OCI-LY1 (cell line): ENCODE data around the gene RASGEF1C.
"Not testable (repeated sequence)": the region's sequence is repeated elsewhere in the genome, so short reads cannot be mapped to it uniquely, and the experiment has no call there.

Experiments used
- H2AFZ ChIP-seq: fragments of 200-600 bp; sonication (generic), shearing (Covaris generic); 2 replicates; pipeline ENCODE4 v1.6.0; 2014; ENCODE audit warnings: antibody characterized with exemption, mild to moderate bottlenecking, low read length
- H3F3A ChIP-seq: fragments of 200-600 bp; sonication (generic), shearing (Covaris generic); 2 replicates; pipeline ENCODE4 v1.6.0; 2014; ENCODE audit warnings: mild to moderate bottlenecking, antibody characterized with exemption, low read length, moderate library complexity; ENCODE audit not compliant: insufficient read depth
- H3K27ac ChIP-seq: fragments of 200-600 bp; sonication (generic); 2 replicates; pipeline ENCODE4 v1.5.1; 2014; ENCODE audit warnings: low read length, mixed run types, mild to moderate bottlenecking, low read depth; ENCODE audit not compliant: poor library complexity, severe bottlenecking
- H3K27me3 ChIP-seq: fragments of 200-600 bp; sonication (generic); 2 replicates; pipeline ENCODE4 v1.6.0; 2014; ENCODE audit warnings: antibody characterized with exemption, mild to moderate bottlenecking, low read length, moderate library complexity; ENCODE audit not compliant: insufficient read depth
- H3K36me3 ChIP-seq: fragments of 200-600 bp; sonication (generic); 2 replicates; pipeline ENCODE4 v1.6.1; 2014; ENCODE audit warnings: mild to moderate bottlenecking, antibody characterized with exemption, low read length, moderate library complexity, mixed read lengths; ENCODE audit not compliant: insufficient read depth
- H3K4me1 ChIP-seq: fragments of 200-600 bp; sonication (generic); 2 replicates; pipeline ENCODE4 v1.5.1; 2014; ENCODE audit warnings: mild to moderate bottlenecking, low read length, moderate library complexity; ENCODE audit not compliant: insufficient read depth, severe bottlenecking
- H3K4me2 ChIP-seq: fragments of 200-600 bp; sonication (generic), shearing (Covaris generic); 2 replicates; pipeline ENCODE4 v1.6.1; 2014; ENCODE audit warnings: low read length
- H3K4me3 ChIP-seq: fragments of 200-600 bp; sonication (generic); 2 replicates; pipeline ENCODE4 v1.5.1; 2014; ENCODE audit warnings: low read length, low read depth, mild to moderate bottlenecking, mixed read lengths; ENCODE audit not compliant: poor library complexity, severe bottlenecking
- H3K79me2 ChIP-seq: fragments of 200-600 bp; shearing (Covaris generic); 2 replicates; pipeline ENCODE4 v1.6.1; 2016; ENCODE audit warnings: mixed run types, low read length, mixed read lengths; ENCODE audit not compliant: insufficient read depth
- H3K9ac ChIP-seq: fragments of 200-600 bp; sonication (generic), shearing (Covaris generic); 2 replicates; pipeline ENCODE4 v1.6.1; 2014; ENCODE audit warnings: mild to moderate bottlenecking, low read length, mixed read lengths
- H3K9me2 ChIP-seq: fragments of 200-600 bp; sonication (generic), shearing (Covaris generic); 2 replicates; pipeline ENCODE4 v1.6.1; 2014; ENCODE audit warnings: low read depth, mild to moderate bottlenecking, low read length, mixed read lengths
- H3K9me3 ChIP-seq: fragments of 200-600 bp; shearing (Covaris generic); 2 replicates; pipeline ENCODE4 v1.6.1; 2014; ENCODE audit warnings: low read length, mixed read lengths
- H4K20me1 ChIP-seq: fragments of 200-600 bp; sonication (generic), shearing (Covaris generic); 2 replicates; pipeline ENCODE4 v1.6.0; 2016; ENCODE audit warnings: mild to moderate bottlenecking, low read length; ENCODE audit not compliant: insufficient read depth
- CTCF ChIP-seq: fragments of 200-600 bp; sonication (generic), shearing (Covaris generic); IDR thresholded peaks from 2 replicates; pipeline ENCODE4 v1.5.1; 2017; ENCODE audit warnings: mild to moderate bottlenecking, antibody characterized with exemption, low read length, moderate library complexity, mixed read lengths
- EZH2 ChIP-seq: fragments of 200-600 bp; sonication (generic), shearing (Covaris generic); IDR thresholded peaks from 2 replicates; pipeline ENCODE4 v1.8.0; 2017; ENCODE audit warnings: borderline replicate concordance, mixed run types, mild to moderate bottlenecking, antibody characterized with exemption, low read length, moderate library complexity, mixed read lengths

The RASGEF1C gene

DNA sequence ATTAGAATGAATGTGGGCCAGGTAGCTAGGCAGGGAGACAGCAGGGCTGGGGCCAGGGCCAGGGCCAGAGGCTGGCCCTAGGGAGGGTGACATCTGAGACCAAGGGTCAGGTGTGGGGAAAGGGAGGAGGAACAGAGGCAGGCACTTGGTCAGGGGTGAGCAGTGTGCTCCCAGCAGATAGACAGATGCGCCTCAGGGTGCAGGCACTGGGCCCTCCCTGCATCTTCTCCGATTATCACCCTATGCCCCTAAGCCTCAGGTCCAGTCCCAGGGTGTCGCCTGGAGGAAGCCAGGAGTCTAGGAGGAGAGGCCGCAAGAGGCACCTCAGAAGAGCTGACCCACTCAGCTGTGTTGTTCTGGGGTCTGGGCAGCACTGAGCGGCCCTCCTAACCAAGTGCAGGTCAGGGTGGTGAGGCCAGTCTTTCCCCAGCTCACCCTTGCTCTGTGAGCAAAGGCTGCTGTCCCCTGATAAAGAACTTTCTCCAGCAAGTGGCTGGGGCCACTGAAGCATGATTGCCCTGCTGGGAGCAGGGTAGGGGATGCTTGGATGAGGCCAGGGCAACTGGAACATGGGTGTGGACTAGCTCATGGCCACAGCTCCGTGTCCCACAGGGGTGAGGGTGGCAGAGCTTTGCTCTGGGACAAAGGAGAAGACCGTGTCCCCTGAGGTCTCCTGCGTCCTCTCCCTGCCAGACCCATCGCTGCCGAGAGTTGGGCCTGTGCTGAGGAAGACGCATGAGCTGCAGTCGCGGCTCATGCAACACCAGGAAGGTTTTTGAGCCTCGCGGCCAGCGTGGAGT lies 2.1 kb upstream of the RASGEF1C start:
- H3K9me3 ChIP-seq = no peaks in the 10 kb centered on the region
- no peaks in the 10 kb centered on the region for H3K79me2 ChIP-seq
- H3K27ac ChIP-seq = no peak overlapping the region
- no peak overlapping the region for H3K4me3 ChIP-seq
- H3K4me1 ChIP-seq = peaks cover 4% of the 10 kb centered on the region
- no peaks in the 10 kb centered on the region for H3F3A ChIP-seq
- no peaks in the 10 kb centered on the region for H4K20me1 ChIP-seq
- no peak overlapping the region for H3K9ac ChIP-seq
- no peaks in the 10 kb centered on the region for H3K9me2 ChIP-seq
- no peak overlapping the region for H3K4me2 ChIP-seq
- H3K27me3 ChIP-seq = 0 out of 2 replicates have a peak, but pooled peaks cover 4% of the 10 kb centered on the region
- H2AFZ ChIP-seq = no peak overlapping the region
- H3K36me3 ChIP-seq = no peaks in the 10 kb centered on the region
- TF ChIP-seq EZH2 = no peak
- TF ChIP-seq CTCF = no peak

DNA sequence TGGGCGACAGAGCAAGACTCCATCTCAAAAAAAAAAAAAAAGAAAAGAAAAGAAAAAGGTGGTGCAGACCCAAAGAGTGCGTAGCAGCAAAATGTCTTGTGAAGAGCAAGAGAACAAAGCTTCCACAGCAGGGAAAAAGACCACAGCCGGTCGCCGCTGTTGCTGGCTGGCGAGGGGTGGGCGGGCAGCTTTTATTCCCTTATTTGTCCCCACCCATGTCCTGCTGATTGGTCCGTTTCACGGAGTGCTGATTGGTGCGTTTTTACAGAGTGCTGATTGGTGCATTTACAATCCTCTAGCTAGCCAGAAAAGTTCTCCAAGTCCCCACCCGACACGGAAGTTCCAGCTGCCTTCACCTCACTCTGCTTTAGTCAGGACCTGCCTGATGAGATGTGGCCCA lies 1.1 kb upstream of the RASGEF1C start:
- H3K9ac ChIP-seq, H4K20me1 ChIP-seq, H3F3A ChIP-seq, H3K79me2 ChIP-seq, H3K27me3 ChIP-seq, H3K27ac ChIP-seq, H2AFZ ChIP-seq, H3K4me3 ChIP-seq, H3K9me3 ChIP-seq, H3K9me2 ChIP-seq, H3K36me3 ChIP-seq, H3K4me1 ChIP-seq, H3K4me2 ChIP-seq: not testable (repeated sequence)

DNA sequence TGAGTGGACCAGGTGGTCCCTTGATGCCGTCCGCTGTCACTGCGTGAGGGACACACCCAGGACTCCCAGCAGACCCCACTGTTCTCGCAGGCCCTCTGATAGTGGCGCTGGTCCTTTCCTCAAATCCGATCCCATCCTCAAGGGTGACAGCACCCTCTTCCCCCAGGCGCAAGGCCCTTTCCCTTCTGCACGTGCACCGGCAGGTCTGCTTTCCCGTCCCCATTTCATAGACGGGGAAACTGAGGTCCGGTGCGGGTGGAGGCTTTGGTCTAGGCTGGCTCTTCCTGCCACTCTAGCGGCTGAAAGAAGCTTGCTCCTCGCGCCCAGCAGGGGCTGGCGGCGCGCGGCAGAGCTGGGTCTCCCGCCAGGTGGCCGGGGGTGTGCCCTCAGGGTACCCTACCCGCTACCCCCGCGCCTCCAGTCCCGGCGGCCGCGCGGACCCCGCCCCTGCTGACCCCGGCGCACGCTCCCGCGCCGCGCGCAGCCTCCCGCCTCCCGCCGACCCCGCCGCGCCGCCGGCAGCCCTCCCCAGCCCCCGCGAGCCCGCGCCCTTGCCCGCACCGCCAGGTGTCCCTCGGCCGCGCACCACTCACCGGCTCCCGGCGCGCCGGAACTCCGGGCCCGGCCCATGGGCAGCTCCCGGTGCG lies 453 bp downstream of the RASGEF1C start:
- 0 out of 2 replicates have a peak, but pooled peaks cover 4% of the 10 kb centered on the region for H3K27me3 ChIP-seq
- no peaks in the 10 kb centered on the region for H3K9me2 ChIP-seq
- H3K4me3 ChIP-seq = peak overlapping the region; percentile 54
- no peaks in the 10 kb centered on the region for H3K9me3 ChIP-seq
- no peaks in the 10 kb centered on the region for H3F3A ChIP-seq
- TF ChIP-seq EZH2 (no peak), CTCF (0 out of 2 replicates have a peak, but pooled peaks have one; percentile 6)
- H4K20me1 ChIP-seq = no peaks in the 10 kb centered on the region
- H3K79me2 ChIP-seq = no peaks in the 10 kb centered on the region
- H3K4me2 ChIP-seq = peak overlapping the region; percentile 72
- no peaks in the 10 kb centered on the region for H3K36me3 ChIP-seq
- no peak overlapping the region; the same call in 1 of the 2 replicates for H3K9ac ChIP-seq
- H3K4me1 ChIP-seq = peaks cover 4% of the 10 kb centered on the region
- H3K27ac ChIP-seq = no peak overlapping the region
- H2AFZ ChIP-seq = no peak overlapping the region
